GM13977 (cell line): ENCODE measurements around the gene OR2J1.

ENCODE experiments used
- DNase-seq: peaks from one replicate; pipeline ENCODE4 v3.0.0; 2012; ENCODE audit warnings: low spot score
- CTCF ChIP-seq: IDR thresholded peaks from 2 replicates; pipeline ENCODE4 v1.5.1; 2012; ENCODE audit warnings: mild to moderate bottlenecking, control low read depth; ENCODE audit not compliant: insufficient read depth; ENCODE audit errors: extremely low read depth, missing control alignments
- in situ Hi-C: fragments of 300-500 bp; cut with MboI; formaldehyde crosslinking; loops from one replicate; pipeline ENCODE4 v1.12.0; 2022; ENCODE audit warnings: low sequenced_read_pairs, low pct_unique_long_range_greater_than_20kb, mixed read lengths, inconsistent platforms; ENCODE audit not compliant: unreplicated experiment

Gene OR2J1

GRCh38 chr6:29099190-29099589 is at the start of gene OR2J1:
OR2J1 (plus strand) TSS chr6:29099490; CDS start chr6:29100943, 1,453 bp downstream.
- no peak for TF ChIP-seq CTCF
- DNase-seq: no peak
- in situ Hi-C loops: no loop called here

- no peak for TF ChIP-seq CTCF
- no peak for DNase-seq
- in situ Hi-C loops: no loop called here
These were observed 47.6 kb upstream of the OR2J1 start for GRCh38 chr6:29051680-29052079.

GRCh38 chr6:29071831-29072723 is 27.2 kb upstream of the OR2J1 start:
- peak; percentile 24 for DNase-seq
- in situ Hi-C loops: no loop called here
- TF ChIP-seq CTCF: peak; percentile 44

- TF ChIP-seq CTCF: no peak
- in situ Hi-C loops: no loop called here
- DNase-seq: no peak
These were observed 20.1 kb upstream of the OR2J1 start for GRCh38 chr6:29079203-29079602.

- DNase-seq: no peak
- no peak for TF ChIP-seq CTCF
These were observed 18.0 kb upstream of the OR2J1 start for GRCh38 chr6:29081312-29081711.

GRCh38 chr6:29082457-29082856 is 16.8 kb upstream of the OR2J1 start:
- in situ Hi-C loops: no loop called here
- no peak for TF ChIP-seq CTCF
- no peak for DNase-seq

More at GRCh38 chr6:29081312-29081711, 18.0 kb upstream of the OR2J1 start:
- in situ Hi-C loops: no loop called here
